Astrocyte (in vitro differentiated cells and primary cell): ENCODE measurements around the gene B9D1.

Experiments
- EZH2 ChIP-seq: IDR thresholded peaks from 2 replicates; pipeline ENCODE4 v1.6.1; 2012; ENCODE audit warnings: mild to moderate bottlenecking, low read length, inconsistent platforms; ENCODE audit not compliant: insufficient read depth
- TF ChIP-seq, protein P1 (sequence below): IDR thresholded peaks from 2 replicates; pipeline ENCODE4 v1.5.1; 2011; ENCODE audit warnings: low read depth, mild to moderate bottlenecking, inconsistent platforms, low read length, moderate library complexity; ENCODE audit not compliant: insufficient read depth

DNA sequence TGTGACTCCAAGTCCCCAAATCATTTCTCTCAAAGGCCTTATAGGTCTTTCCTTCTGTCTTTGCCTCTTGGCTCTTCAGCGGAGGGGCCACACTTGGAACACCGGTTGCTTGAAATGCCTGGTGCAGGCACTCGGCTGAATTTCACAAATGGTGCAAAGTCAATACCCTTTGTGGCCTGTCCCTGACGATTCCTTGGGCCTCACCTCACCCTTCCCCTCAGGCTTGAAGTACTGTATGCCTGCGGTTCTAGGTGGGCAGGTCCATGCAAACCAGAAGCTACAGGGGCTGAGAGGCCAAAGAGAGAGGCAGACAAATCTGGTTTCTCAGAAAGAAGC, 4.1 kb upstream of the B9D1 start:
- no peak for TF ChIP-seq EZH2
- TF ChIP-seq, protein P1, sequence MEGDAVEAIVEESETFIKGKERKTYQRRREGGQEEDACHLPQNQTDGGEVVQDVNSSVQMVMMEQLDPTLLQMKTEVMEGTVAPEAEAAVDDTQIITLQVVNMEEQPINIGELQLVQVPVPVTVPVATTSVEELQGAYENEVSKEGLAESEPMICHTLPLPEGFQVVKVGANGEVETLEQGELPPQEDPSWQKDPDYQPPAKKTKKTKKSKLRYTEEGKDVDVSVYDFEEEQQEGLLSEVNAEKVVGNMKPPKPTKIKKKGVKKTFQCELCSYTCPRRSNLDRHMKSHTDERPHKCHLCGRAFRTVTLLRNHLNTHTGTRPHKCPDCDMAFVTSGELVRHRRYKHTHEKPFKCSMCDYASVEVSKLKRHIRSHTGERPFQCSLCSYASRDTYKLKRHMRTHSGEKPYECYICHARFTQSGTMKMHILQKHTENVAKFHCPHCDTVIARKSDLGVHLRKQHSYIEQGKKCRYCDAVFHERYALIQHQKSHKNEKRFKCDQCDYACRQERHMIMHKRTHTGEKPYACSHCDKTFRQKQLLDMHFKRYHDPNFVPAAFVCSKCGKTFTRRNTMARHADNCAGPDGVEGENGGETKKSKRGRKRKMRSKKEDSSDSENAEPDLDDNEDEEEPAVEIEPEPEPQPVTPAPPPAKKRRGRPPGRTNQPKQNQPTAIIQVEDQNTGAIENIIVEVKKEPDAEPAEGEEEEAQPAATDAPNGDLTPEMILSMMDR = no peak
